GM12872 (cell line): ENCODE data around the gene COPS6.

Source experiments
- TF ChIP-seq, protein P1 (sequence below): IDR thresholded peaks from 3 replicates; pipeline ENCODE4 v1.5.1; 2011; ENCODE audit warnings: low read depth, mild to moderate bottlenecking, low read length, moderate library complexity; ENCODE audit not compliant: insufficient read depth

The COPS6 gene

DNA sequence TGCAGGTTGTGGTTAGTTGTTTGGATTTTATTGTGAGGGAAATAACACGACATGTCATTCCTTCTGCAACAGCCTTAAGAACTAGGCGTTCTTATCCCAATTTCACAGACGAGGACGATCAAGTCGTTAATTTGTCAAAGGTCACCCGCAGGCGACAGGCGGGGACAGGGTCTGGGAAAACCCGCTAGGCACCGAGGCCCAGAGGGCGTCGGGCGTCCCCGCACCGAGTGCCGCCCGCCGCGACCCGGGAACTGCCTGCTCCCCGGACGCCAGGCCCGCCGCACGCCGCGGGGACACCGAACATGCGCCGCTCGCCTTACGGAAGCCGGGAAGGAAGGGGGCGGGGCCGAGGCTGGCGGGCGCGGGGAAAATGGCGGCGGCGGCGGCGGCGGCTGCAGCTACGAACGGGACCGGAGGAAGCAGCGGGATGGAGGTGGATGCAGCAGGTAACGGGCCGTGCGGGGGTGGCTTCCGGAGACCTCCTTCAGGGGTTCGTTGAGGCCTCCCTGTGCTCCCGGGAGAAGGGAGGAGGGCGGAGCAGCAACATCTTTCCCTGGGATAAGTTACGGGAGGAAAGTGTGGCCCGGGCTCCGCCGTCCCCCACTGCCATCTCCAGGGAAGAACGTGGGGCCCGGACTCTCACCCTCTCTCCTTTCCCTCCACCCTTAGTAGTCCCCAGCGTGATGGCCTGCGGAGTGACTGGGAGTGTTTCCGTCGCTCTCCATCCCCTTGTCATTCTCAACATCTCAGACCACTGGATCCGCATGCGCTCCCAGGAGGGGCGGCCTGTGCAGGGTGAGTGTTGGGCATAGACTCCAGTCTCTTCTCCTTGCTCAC is at the start of gene COPS6:
Gene COPS6, plus strand, starts transcription at position 349 of the 837 bp plus-strand sequence. Its CDS starts 22 bp downstream, at position 371.
- TF ChIP-seq, protein P1, sequence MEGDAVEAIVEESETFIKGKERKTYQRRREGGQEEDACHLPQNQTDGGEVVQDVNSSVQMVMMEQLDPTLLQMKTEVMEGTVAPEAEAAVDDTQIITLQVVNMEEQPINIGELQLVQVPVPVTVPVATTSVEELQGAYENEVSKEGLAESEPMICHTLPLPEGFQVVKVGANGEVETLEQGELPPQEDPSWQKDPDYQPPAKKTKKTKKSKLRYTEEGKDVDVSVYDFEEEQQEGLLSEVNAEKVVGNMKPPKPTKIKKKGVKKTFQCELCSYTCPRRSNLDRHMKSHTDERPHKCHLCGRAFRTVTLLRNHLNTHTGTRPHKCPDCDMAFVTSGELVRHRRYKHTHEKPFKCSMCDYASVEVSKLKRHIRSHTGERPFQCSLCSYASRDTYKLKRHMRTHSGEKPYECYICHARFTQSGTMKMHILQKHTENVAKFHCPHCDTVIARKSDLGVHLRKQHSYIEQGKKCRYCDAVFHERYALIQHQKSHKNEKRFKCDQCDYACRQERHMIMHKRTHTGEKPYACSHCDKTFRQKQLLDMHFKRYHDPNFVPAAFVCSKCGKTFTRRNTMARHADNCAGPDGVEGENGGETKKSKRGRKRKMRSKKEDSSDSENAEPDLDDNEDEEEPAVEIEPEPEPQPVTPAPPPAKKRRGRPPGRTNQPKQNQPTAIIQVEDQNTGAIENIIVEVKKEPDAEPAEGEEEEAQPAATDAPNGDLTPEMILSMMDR, result no peak

DNA sequence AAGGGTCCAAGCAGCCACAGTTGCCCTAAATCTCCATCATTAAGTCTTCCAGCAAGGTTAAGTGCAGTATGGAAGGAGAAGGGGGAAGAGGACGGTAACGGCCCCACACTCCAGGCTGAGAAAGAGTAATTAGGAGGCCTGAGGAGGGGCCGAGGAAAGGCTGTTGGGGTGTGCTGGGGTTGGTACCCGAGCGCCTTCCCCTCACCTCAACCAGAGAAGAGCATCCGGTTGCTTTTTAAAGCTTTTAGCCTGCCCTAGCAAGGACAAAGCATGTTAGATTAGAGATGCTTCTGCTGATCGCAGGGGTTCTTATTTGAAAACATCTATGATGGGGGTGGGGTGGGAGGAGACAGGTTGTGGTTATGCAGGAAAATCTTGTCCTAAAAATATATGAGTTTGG is 48.2 kb upstream of the COPS6 start:
- TF ChIP-seq, protein P1, result no peak

DNA sequence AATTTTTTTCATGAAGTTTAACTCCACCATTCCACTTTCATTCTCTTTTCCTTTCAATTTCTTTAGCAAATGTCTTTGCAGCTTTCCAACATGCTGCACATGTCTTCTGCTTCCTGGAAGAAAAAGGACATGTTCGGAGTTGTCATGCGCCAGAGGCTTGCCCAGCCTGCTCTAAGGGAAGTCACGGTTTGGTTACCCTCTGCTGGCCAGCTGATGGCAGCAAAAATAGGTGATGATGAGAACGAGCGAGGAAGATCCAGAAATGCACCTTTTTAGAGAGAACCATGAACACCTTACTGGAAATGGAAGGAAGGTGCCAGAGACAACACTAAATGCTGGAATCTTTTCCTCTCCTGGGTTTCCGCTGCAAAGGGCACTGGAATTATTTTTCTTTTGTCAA is 44.1 kb upstream of the COPS6 start:
- TF ChIP-seq, protein P1, result peak; percentile 44; the same call in 1 of the 3 replicates

DNA sequence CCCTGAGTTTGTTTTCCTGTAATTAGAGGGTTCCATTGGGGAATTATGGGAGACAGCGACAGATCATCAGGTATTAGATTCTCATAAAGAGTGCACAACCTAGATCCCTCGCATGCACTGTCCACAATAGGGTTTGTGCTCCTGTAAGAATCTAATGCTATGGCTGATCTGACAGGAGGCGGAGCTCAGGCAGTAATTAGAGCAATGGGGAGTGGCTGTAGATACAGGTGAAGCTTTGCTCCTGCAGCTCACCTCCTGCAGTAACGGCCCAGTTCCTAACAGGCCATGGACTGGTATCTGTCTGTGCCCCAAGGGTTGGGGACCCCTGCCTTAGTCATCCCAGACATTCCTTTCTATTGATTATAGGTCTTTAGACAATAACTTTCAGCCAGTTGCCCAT is 40.1 kb upstream of the COPS6 start:
- TF ChIP-seq, protein P1, result no peak

DNA sequence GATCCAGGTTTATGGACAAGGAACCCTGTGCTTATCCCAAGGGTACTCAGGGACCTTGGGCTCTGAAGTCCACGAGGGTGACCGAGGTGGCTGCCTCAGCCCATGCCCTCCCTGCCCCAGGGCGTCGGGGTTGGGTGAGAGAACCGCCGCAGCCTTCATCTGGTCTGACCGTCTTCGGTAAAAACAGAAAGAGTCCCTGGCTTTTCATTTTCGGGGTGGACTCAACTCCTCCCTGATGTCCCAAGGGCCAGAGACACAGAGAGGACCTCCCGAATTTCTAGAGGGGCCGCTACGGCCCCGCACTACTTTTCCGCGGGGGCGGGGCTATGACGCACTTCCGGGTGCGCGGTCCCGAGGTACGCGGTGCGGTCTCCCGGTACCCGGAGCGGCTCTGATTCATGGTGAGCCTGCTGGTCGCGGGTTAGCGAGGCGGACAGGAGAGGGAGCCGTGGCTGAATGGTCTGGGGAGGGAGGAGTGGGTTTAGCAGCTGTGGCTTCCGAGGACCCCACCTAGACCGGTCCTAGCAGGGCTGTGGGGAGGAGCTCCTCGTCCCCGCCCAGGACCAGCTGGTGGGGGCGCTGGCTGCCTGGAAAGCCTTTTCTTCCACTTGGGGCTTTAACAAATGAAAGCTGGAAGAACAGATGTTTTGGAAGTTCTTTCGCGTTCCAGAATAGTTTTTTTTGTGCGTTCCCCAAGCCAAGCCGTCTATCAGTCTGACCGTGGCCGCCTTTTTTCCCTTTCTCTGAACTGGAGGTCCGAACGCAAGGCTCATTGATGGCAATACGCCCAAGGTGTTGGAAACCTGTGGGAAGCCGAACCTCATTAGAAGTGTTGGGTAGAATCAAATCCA is 39.1 kb upstream of the COPS6 start, which contains the start of gene ZSCAN21:
Gene ZSCAN21, plus strand, starts transcription at position 334 of the 851 bp plus-strand sequence. CDS start 7,233 bp downstream, outside the sequence.
- TF ChIP-seq, protein P1, result peak; percentile 31; the same call in 1 of the 3 replicates

DNA sequence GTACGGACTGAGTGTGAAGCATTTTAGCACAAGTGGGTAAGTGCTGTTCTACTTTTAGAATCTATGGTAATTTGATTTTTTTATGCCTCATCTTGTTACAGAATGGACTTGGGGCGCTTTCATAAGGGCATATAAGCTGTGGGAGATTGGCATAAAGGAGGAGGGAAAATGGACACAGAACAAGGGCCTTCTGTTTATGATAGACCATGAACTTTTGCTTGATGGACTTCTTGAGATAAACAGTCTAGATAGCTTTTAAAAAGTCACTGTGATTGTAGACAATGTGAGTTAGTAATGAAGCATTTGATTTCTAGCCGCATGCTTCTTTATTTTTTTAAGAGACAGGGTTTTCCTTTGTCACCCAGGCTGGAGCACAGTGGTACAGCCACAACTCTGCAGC is 37.2 kb upstream of the COPS6 start:
- TF ChIP-seq, protein P1, result no peak

DNA sequence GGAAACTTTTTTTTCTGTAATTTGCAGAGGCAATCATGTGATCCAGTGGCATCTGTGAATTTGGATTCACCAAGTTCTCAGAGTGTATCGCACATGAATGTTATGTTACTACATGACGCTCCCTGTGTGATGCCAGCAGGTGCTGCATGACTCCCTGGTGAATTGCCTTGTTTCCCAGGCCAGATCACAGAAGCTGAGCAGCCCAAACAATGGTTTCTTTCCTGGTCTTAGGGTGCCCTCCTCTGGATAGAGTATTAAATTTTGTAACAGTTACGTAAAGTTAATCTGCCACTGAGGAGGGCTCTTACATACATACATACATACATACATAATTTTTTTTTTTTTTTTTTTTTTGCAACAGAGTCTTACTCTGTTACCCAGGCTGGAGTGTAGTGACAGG is 35.6 kb upstream of the COPS6 start:
- TF ChIP-seq, protein P1, result no peak
